HCT116 (cell line): ENCODE data around the gene EGFLAM. TPM values are rescaled to one million over a fixed set of nuclear protein-coding genes. Genes with fewer than 3 reads are reported as not detected.

Experiments
- ATAC-seq: fragments of 200-7000 bp; cut with Tn5 transposase; 2 replicates; pipeline ENCODE4 v1.9.1; 2020; ENCODE audit warnings: mild to moderate bottlenecking, moderate library complexity
- BruUV-seq: library from RNA; stranded (reverse); fragments of 400-500 nt; replicated peaks from 2 replicates; lab custom pipeline; 2021; lab: Mats Ljungman, UMichigan
- CTCF ChIA-PET: fragments of 300-600 bp; sonication (Branson Sonifier 250); formaldehyde crosslinking; loops from one replicate; lab custom pipeline; 2021; ENCODE audit warnings: antibody characterized with exemption; lab: Charles Lee
- POLR2A ChIA-PET: fragments of 300-600, 350-600 bp; sonication (Branson Sonifier 250); formaldehyde crosslinking; loops from one replicate; lab custom pipeline; 2021; ENCODE audit warnings: antibody characterized with exemption; lab: Charles Lee
- RAD21 ChIA-PET, 2 experiments: fragments of 300-600 bp; sonication (Branson Sonifier 250); formaldehyde crosslinking; loops; one replicate each; lab custom pipeline; 2023; ENCODE audit warnings: low total read pairs in 2 of 2; ENCODE audit not compliant: uncharacterized antibody in 2 of 2, unreplicated experiment in 2 of 2, low non-redundant PET in 1 of 2; lab: Charles Lee
- DNase-seq: peaks from one replicate; pipeline ENCODE4 v3.0.0-alpha.2; 2010; ENCODE audit warnings: low read depth, low spot score
- H2AFZ ChIP-seq: fragments of 200-600 bp; shearing (Covaris generic), sonication (generic); 2 replicates; pipeline ENCODE4 v1.6.1; 2017; ENCODE audit warnings: low read depth, mixed run types, mixed read lengths, antibody characterized with exemption, low read length; ENCODE audit not compliant: poor library complexity, severe bottlenecking
- H3K27ac ChIP-seq: 2 replicates; pipeline ENCODE4 v1.5.1; 2012; ENCODE audit warnings: low read depth, low read length
- H3K27me3 ChIP-seq: fragments of 200-600 bp; sonication (generic); 2 replicates; pipeline ENCODE4 v1.6.1; 2016; ENCODE audit warnings: mixed run types, low read length, mixed read lengths; ENCODE audit not compliant: insufficient read depth
- H3K36me3 ChIP-seq, 2 experiments: fragments of 200-500 bp in 1 of 2; fragments of 200-600 bp in 1 of 2; sonication (Bioruptor generic) in 1 of 2; sonication (generic) in 1 of 2; 2 replicates each; pipeline versions ENCODE4 v1.5.1 to v1.6.1; 2014 to 2016; ENCODE audit warnings: low read length in 2 of 2, inconsistent platforms in 1 of 2, mixed read lengths in 1 of 2, mixed run types in 1 of 2; ENCODE audit not compliant: insufficient read depth in 2 of 2, control insufficient read depth in 1 of 2
- H3K4me1 ChIP-seq, 2 experiments: fragments of 200-600 bp in 1 of 2; sonication (generic) in 1 of 2; 2 replicates each; pipeline versions ENCODE4 v1.5.1 to v1.6.1; 2012 to 2017; ENCODE audit warnings: low read length in 2 of 2, inconsistent platforms in 1 of 2, mild to moderate bottlenecking in 1 of 2, mixed read lengths in 1 of 2, mixed run types in 1 of 2, moderate library complexity in 1 of 2; ENCODE audit not compliant: insufficient read depth in 2 of 2, control insufficient read depth in 1 of 2
- H3K4me2 ChIP-seq: fragments of 200-600 bp; sonication (generic); 2 replicates; pipeline ENCODE4 v1.6.1; 2017; ENCODE audit warnings: mixed run types, low read length, mixed read lengths
- H3K4me3 ChIP-seq, 2 experiments: fragments of 200-600 bp in 1 of 2; sonication (generic) in 1 of 2; replicated peaks in 1 of 2; 2 replicates each; pipeline ENCODE4 v1.5.1; 2011 to 2016; ENCODE audit warnings: low read length in 2 of 2, control low read depth in 1 of 2, low read depth in 1 of 2, mild to moderate bottlenecking in 1 of 2, mixed read lengths in 1 of 2, mixed run types in 1 of 2
- H3K79me2 ChIP-seq: fragments of 200-600 bp; sonication (generic); 2 replicates; pipeline ENCODE4 v1.6.1; 2017; ENCODE audit warnings: mild to moderate bottlenecking, mixed run types, low read length, moderate library complexity, mixed read lengths; ENCODE audit not compliant: insufficient read depth
- H3K9ac ChIP-seq: fragments of 200-600 bp; sonication (generic); 2 replicates; pipeline ENCODE4 v1.6.1; 2016; ENCODE audit warnings: low read length, mixed read lengths
- H3K9me2 ChIP-seq: fragments of 200-600 bp; sonication (generic), shearing (Covaris generic); 2 replicates; pipeline ENCODE4 v1.6.1; 2017; ENCODE audit warnings: mixed run types, mild to moderate bottlenecking, moderate library complexity; ENCODE audit not compliant: insufficient read depth
- H3K9me3 ChIP-seq, 2 experiments: fragments of 200-500 bp in 1 of 2; fragments of 200-600 bp in 1 of 2; sonication (Bioruptor generic) in 1 of 2; sonication (generic) in 1 of 2; 2 replicates each; pipeline ENCODE4 v1.6.1; 2014 to 2017; ENCODE audit warnings: low read length in 2 of 2, mixed read lengths in 2 of 2, inconsistent platforms in 1 of 2, low read depth in 1 of 2, mild to moderate bottlenecking in 1 of 2, mixed run types in 1 of 2, moderate library complexity in 1 of 2; ENCODE audit not compliant: control insufficient read depth in 1 of 2, insufficient read depth in 1 of 2
- H4K20me1 ChIP-seq: fragments of 200-600 bp; sonication (generic), shearing (Covaris generic); 2 replicates; pipeline ENCODE4 v1.6.1; 2017; ENCODE audit warnings: mixed run types, mild to moderate bottlenecking, moderate library complexity; ENCODE audit not compliant: insufficient read depth
- ATF3 ChIP-seq: IDR thresholded peaks from 2 replicates; pipeline ENCODE4 v1.6.1; 2012
- CEBPB ChIP-seq: IDR thresholded peaks from 2 replicates; pipeline ENCODE4 v1.6.1; 2012; ENCODE audit warnings: low read depth
- ELF1 ChIP-seq: IDR thresholded peaks from 2 replicates; pipeline ENCODE4 v1.6.1; 2012; ENCODE audit warnings: low read depth, borderline replicate concordance
- EZH2phosphoT487 ChIP-seq: fragments of 200-600 bp; IDR thresholded peaks from 2 replicates; pipeline ENCODE4 v1.6.1; 2018; ENCODE audit warnings: antibody characterized with exemption, borderline replicate concordance
- POLR2A ChIP-seq: IDR thresholded peaks from 2 replicates; pipeline ENCODE4 v1.7.0; 2011; ENCODE audit warnings: borderline replicate concordance; ENCODE audit not compliant: insufficient read depth, insufficient read length; ENCODE audit errors: extremely low read depth
- POLR2AphosphoS5 ChIP-seq: IDR thresholded peaks from 2 replicates; pipeline ENCODE4 v1.6.1; 2011; ENCODE audit warnings: mild to moderate bottlenecking, low read depth, low read length, moderate library complexity
- RAD21 ChIP-seq: IDR thresholded peaks from 2 replicates; pipeline ENCODE4 v1.6.1; 2012; ENCODE audit warnings: low read depth, mild to moderate bottlenecking
- SRF ChIP-seq: IDR thresholded peaks from 2 replicates; pipeline ENCODE4 v1.6.1; 2012; ENCODE audit warnings: low read depth
- TCF7L2 ChIP-seq: IDR thresholded peaks from 2 replicates; pipeline ENCODE4 v1.7.0; 2011; ENCODE audit warnings: borderline replicate concordance, inconsistent platforms; ENCODE audit not compliant: insufficient read depth, insufficient read length; ENCODE audit errors: extremely low read depth
- intact Hi-C: fragments of 100-400 bp; cut with micrococcal nuclease; formaldehyde crosslinking; loops from 2 replicates; pipeline ENCODE4 v1.10.0; 2022
- total RNA-seq: library from RNA; stranded (reverse); gene quantifications from one replicate; pipeline ENCODE4 v1.2.1, GENCODE V29; 2021; ENCODE audit not compliant: unreplicated experiment

EGFLAM gene
- total RNA-seq, 1 experiment from 2014 or later: not detected

- Histone ChIP-seq H2AFZ (no peak overlapping the region), H3K9me2 (no peaks in the 10 kb centered on the region), H3K9ac (no peak overlapping the region), H4K20me1 (no peaks in the 10 kb centered on the region), H3K27ac (no peak overlapping the region), H3K4me1 (no peaks in the 10 kb centered on the region), H3K79me2 (no peaks in the 10 kb centered on the region), H3K4me3 (no peak overlapping the region), H3K36me3 (no peaks in the 10 kb centered on the region), H3K27me3 (peaks cover 24% of the 10 kb centered on the region), H3K4me2 (no peak overlapping the region), H3K9me3 (no peaks in the 10 kb centered on the region)
- ChIA-PET POLR2A (no interaction called here), RAD21 (no interaction called here), CTCF (no interaction called here)
- TF ChIP-seq ATF3: no peak
- no peak for TF ChIP-seq POLR2AphosphoS5
- TF ChIP-seq CEBPB: no peak
- TF ChIP-seq RAD21: no peak
- ATAC-seq (no peak), DNase-seq (no peak)
- intact Hi-C loops: no loop called here
- no TSS peak for BruUV-seq
Observed at GRCh38 chr5:38258042-38258318, 379 bp upstream of the EGFLAM start.

- H3K9me3 ChIP-seq: no peaks in the 10 kb centered on the region
- H3K27ac ChIP-seq: no peak overlapping the region
- H3K9me2 ChIP-seq: no peaks in the 10 kb centered on the region
- H3K4me2 ChIP-seq: no peak overlapping the region
- intact Hi-C loops: no loop called here
- POLR2A ChIA-PET: no interaction called here
- DNase-seq: no peak
- RAD21 ChIA-PET: no interaction called here
- no peaks in the 10 kb centered on the region for H3K79me2 ChIP-seq
- H3K4me1 ChIP-seq: no peaks in the 10 kb centered on the region
- H3K4me3 ChIP-seq: no peak overlapping the region
- H4K20me1 ChIP-seq: no peaks in the 10 kb centered on the region
- TF ChIP-seq ELF1 (no peak), TCF7L2 (no peak), POLR2A (no peak), SRF (no peak), EZH2phosphoT487 (no peak), RAD21 (no peak)
- TF ChIP-seq, all 23 proteins: peak for 0
- Histone ChIP-seq H3K9ac (no peak overlapping the region), H3K27me3 (peaks cover 26% of the 10 kb centered on the region), H3K36me3 (no peaks in the 10 kb centered on the region), H2AFZ (no peak overlapping the region)
- BruUV-seq: no TSS peak
- ATAC-seq: no peak
- CTCF ChIA-PET: no interaction called here
Observed at GRCh38 chr5:38259062-38259808, 876 bp downstream of the EGFLAM start.
